Esophagus muscularis mucosa (tissue), 4 donors: ENCODE measurements around the gene KANK4. TPM values are rescaled to one million over a fixed set of nuclear protein-coding genes. Genes with fewer than 3 reads are reported as not detected.

Source experiments
- DNase-seq: peaks from one replicate; pipeline ENCODE4 v3.0.0-alpha.2; 2017; ENCODE audit errors: extremely low spot score
- H3K27ac ChIP-seq, 4 donors: fragments of 200-600 bp; sonication (generic); replicated peaks in 1 of 4; 1 replicate in 3 of 4; 2 replicates in 1 of 4; pipeline ENCODE4 v1.5.1; 2016 to 2019; ENCODE audit warnings: mild to moderate bottlenecking in 1 of 4
- H3K27me3 ChIP-seq, 4 donors: fragments of 200-600 bp; sonication (generic); one replicate each; pipeline versions ENCODE4 v1.5.1 to v1.6.0; 2016 to 2019
- H3K36me3 ChIP-seq, 4 donors: fragments of 200-600 bp; sonication (generic); one replicate each; pipeline ENCODE4 v1.5.1; 2016 to 2019
- H3K4me1 ChIP-seq, 4 donors: fragments of 200-600 bp; sonication (generic); one replicate each; pipeline ENCODE4 v1.5.1; 2016 to 2019
- H3K4me3 ChIP-seq, 4 donors: fragments of 200-600 bp; sonication (generic); 1 replicate in 2 of 4; 2 replicates in 2 of 4; pipeline ENCODE4 v1.5.1; 2016 to 2019; ENCODE audit warnings: mild to moderate bottlenecking in 4 of 4, moderate library complexity in 1 of 4
- H3K9me3 ChIP-seq, 4 donors: fragments of 200-600 bp; sonication (generic); 1 replicate in 3 of 4; 2 replicates in 1 of 4; pipeline ENCODE4 v1.5.1; 2016 to 2019
- CTCF ChIP-seq, 3 experiments: fragments of 200-600 bp in 2 of 3; fragments of 450-650 bp in 1 of 3; sonication (generic) in 2 of 3; IDR thresholded peaks; one replicate each; pipeline ENCODE4 v1.5.1; 2017 to 2019; ENCODE audit warnings: antibody characterized with exemption in 3 of 3, mild to moderate bottlenecking in 2 of 3, moderate library complexity in 1 of 3
- EP300 ChIP-seq: sonication (generic); formaldehyde crosslinking; IDR thresholded peaks from one replicate; pipeline ENCODE4 v1.6.1; 2017; ENCODE audit warnings: antibody characterized with exemption
- POLR2A ChIP-seq: fragments of 450-650 bp; IDR thresholded peaks from one replicate; pipeline ENCODE4 v1.6.1; 2017; ENCODE audit warnings: antibody characterized with exemption, moderate library complexity, mild to moderate bottlenecking, low read depth
- POLR2AphosphoS5 ChIP-seq, 2 donors: sonication (generic); formaldehyde crosslinking; IDR thresholded peaks; one replicate each; pipeline ENCODE4 v1.6.1; 2017; ENCODE audit warnings: antibody characterized with exemption in 2 of 2
- WGBS: methylation state at CpG from one replicate; pipeline ENCODE4 v1.1.5; 2018; 5-methylcytosine and 5-hydroxymethylcytosine counted together
- intact Hi-C: fragments of 100-400 bp; cut with DNase I; formaldehyde crosslinking; loops from one replicate; pipeline ENCODE4 v1.15.1; 2023
- total RNA-seq, 4 donors: library from RNA; depleted of rRNA; stranded (reverse); fragments of >200 nt; gene quantifications; one replicate each; pipeline versions ENCODE4 v1.1.0 to v1.2.1, GENCODE V29; 2016

The KANK4 gene
- total RNA-seq, 4 donors from 2014 or later = 0.42 to 1.4 (median 0.84) TPM

- H3K4me3 ChIP-seq = no peak overlapping the region
- 97% methylated on average over 4 of the region's 4 CpGs for WGBS
- TF ChIP-seq CTCF (IDR thresholded peaks at IDR 0.05) (no peak), POLR2A (no peak), EP300 (no peak), POLR2AphosphoS5 (IDR thresholded peaks at IDR 0.05) (no peak)
- H3K27me3 ChIP-seq = no peaks in the 10 kb centered on the region
- DNase-seq = no peak
- H3K36me3 ChIP-seq = no peaks in the 10 kb centered on the region
- peaks cover 16 to 18% (median 16%) of the 10 kb centered on the region in 4 donors for H3K4me1 ChIP-seq
- intact Hi-C loops = no loop called here
- no peaks in the 10 kb centered on the region for H3K9me3 ChIP-seq
- no peak overlapping the region for H3K27ac ChIP-seq
These were observed 15.3 kb upstream of the KANK4 start for GRCh38 chr1:62334434-62334985.

- intact Hi-C loops = no loop called here
- H3K9me3 ChIP-seq = no peaks in the 10 kb centered on the region
- H3K4me1 ChIP-seq = peaks cover 15 to 17% (median 16%) of the 10 kb centered on the region in 4 donors
- WGBS = 97% methylated on average over 7 of the region's 7 CpGs
- no peak overlapping the region for H3K27ac ChIP-seq
- no peaks in the 10 kb centered on the region for H3K36me3 ChIP-seq
- DNase-seq = no peak
- TF ChIP-seq POLR2AphosphoS5 (IDR thresholded peaks at IDR 0.05) (no peak), EP300 (no peak), POLR2A (no peak), CTCF (IDR thresholded peaks at IDR 0.05) (no peak)
- no peaks in the 10 kb centered on the region for H3K27me3 ChIP-seq
- H3K4me3 ChIP-seq = no peak overlapping the region
These were observed 14.2 kb upstream of the KANK4 start for GRCh38 chr1:62333441-62333840.

GRCh38 chr1:62327360-62328055 is 8.3 kb upstream of the KANK4 start:
- Histone ChIP-seq H3K36me3 (no peaks in the 10 kb centered on the region), H3K4me1 (no peaks in the 10 kb centered on the region), H3K27ac (no peak overlapping the region), H3K9me3 (no peaks in the 10 kb centered on the region), H3K4me3 (no peak overlapping the region), H3K27me3 (peaks cover 0 to 16% (median 0%) of the 10 kb centered on the region in 4 donors)
- intact Hi-C loops = no loop called here
- no peak for DNase-seq
- WGBS = 77% methylated on average over 17 of the region's 22 CpGs
- TF ChIP-seq POLR2AphosphoS5 (IDR thresholded peaks at IDR 0.05) = no peak
- no peak for TF ChIP-seq EP300
- no peak for TF ChIP-seq CTCF (IDR thresholded peaks at IDR 0.05)
- TF ChIP-seq POLR2A = no peak

GRCh38 chr1:62325681-62326080 is 6.4 kb upstream of the KANK4 start:
- no peaks in the 10 kb centered on the region for H3K9me3 ChIP-seq
- TF ChIP-seq POLR2AphosphoS5 (IDR thresholded peaks at IDR 0.05) = no peak
- TF ChIP-seq EP300 = no peak
- no peak for TF ChIP-seq POLR2A
- no peak for TF ChIP-seq CTCF (IDR thresholded peaks at IDR 0.05)
- H3K27me3 ChIP-seq = peaks cover 0 to 17% (median 0%) of the 10 kb centered on the region in 4 donors
- DNase-seq = no peak
- WGBS = 89% methylated on average over 1 of the region's 2 CpGs
- H3K4me3 ChIP-seq = no peak overlapping the region
- H3K4me1 ChIP-seq = no peaks in the 10 kb centered on the region
- intact Hi-C loops = no loop called here
- H3K36me3 ChIP-seq = no peaks in the 10 kb centered on the region
- H3K27ac ChIP-seq = no peak overlapping the region

GRCh38 chr1:62325081-62325480 is 5.8 kb upstream of the KANK4 start:
- no peak for TF ChIP-seq EP300
- TF ChIP-seq CTCF (IDR thresholded peaks at IDR 0.05) = no peak
- TF ChIP-seq POLR2AphosphoS5 (IDR thresholded peaks at IDR 0.05) = no peak
- TF ChIP-seq POLR2A = no peak
- H3K27ac ChIP-seq = no peak overlapping the region
- DNase-seq = no peak
- intact Hi-C loops = no loop called here
- no peaks in the 10 kb centered on the region for H3K9me3 ChIP-seq
- no peaks in the 10 kb centered on the region for H3K36me3 ChIP-seq
- WGBS = 88% methylated on average over 5 of the region's 5 CpGs
- no peaks in the 10 kb centered on the region for H3K4me1 ChIP-seq
- peaks cover 0 to 23% (median 0%) of the 10 kb centered on the region in 4 donors for H3K27me3 ChIP-seq
- no peak overlapping the region for H3K4me3 ChIP-seq
